HG03060 (cell line): ENCODE results near the gene FNBP1.

Experiments used
- ATAC-seq: cut with Tn5 transposase; IDR thresholded peaks from one replicate; pipeline ENCODE4 v1.9.1; 2021; ENCODE audit warnings: low read depth, moderate number of reproducible peaks; ENCODE audit not compliant: unreplicated experiment

FNBP1 gene

GRCh38 chr9:129839324-129840023, 203.5 kb downstream of the FNBP1 start:
- ATAC-seq = no peak

DNA sequence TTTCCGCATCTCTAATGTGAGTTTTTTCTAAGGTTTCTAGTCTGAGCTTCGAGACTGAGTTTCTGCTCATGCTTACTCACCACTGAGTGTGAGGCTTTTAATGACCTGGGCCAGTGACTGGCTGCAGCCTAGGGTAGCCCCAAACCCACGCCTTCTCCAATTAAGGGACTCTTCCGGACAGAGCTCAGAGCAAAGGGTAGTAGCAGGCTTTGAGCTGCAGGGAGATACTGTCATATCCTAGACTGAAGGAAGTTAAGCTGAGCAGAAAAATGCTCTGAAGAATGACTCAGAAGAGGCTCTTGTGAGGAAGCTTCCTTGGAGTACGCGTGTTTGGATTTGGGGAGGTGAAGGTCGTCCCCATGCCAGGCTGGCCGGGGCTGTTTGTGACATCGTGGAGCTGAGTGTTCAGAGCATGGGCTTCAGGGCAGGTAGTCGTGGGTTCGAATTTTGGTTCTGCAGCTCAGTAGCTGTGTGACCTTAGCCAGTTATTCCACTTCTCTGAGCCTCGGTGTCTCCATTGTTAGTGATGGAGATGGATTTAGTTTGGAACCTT, 204.2 kb downstream of the FNBP1 start:
- no peak for ATAC-seq
